ENCODE measurements around the gene MNT.
A peak's percentile ranks its signal among the peaks of the same experiment; 100 is the strongest.

The MNT gene

DNA sequence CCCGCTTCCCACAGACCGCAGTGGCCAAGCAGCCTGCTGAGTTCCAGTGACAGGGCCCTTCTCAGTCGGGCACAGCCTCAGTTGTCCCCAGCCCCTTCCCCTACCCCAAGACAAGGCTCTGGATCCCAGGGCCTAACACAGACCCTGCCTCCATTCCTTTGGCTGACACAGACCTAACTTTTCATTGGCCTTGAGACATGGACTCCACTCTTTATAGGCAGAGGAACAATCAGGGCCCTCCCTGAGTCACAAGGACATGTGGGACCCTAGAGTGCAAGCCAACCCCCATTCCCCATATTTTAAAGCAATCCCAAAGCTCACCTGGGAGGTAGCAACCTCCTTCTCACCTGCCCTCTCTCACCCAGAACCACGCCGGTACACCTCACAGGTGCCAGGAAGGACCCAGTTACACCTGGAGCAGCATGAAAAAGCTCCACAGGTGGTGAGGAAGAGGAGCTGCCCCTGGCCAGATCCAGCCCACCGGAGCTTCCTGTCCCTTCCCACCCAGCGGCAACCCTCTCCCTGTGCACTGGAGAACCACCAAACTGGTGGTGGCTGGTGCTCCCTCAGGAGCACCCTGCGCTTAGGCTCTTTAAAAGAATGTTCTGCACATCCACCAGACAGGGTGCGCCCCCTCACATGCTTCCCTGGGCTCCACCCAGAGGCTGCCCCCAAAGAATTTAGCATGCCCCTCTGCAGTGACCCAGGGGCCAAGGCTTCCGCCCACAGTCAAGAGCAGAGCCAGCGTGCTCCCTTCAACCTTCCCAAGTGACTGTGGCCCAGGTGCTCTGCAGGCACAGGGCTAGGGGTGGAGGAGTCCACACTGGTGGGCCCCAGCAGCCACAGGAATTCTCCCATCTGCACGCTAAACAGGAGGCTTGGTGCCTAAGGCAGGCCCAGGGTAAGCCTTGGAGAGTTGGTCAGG lies 3.4 kb downstream of the MNT start:
- DNase-seq: no peak

DNA sequence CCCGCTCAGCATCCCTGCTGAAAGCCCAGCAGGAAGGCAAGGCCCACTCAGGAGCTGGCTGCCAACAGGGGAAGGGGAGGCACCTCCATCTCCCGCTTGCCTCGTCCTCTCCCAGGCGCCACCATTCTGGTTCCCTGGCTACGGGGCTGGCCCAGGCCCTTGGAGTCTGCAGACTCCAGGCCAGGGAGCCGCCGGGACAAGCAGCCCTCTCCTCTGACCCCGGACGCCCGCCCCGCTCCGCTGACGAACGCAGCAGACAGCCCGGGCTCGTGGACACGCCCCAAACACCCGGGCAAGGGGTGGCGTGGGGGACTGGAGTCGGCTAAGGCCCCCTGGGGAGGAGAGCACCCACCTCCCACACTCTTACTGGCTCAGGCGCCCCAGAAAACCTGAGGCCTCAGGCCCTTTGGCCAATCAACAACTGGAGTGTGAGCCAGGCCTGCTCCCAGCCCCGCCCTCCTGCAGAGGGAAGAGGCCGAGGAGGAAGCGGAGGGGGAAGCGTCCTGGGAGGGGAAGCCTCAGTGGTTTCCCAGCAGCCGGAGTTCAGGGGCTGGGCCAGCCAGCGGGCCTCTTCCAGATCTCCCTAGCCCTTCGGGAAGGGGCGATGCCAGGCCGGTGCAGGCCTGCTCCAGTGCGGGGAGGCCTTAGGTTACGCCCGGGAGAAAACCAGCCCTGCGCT lies 4.2 kb downstream of the MNT start:
- peak; percentile 95 for DNase-seq

More for the DNA sequence above, 3.4 kb downstream of the MNT start:
- in situ Hi-C loops (cut with MboI; ENCODE audit: low pct_unique_long_range_greater_than_20kb, low sequenced_read_pairs): no loop called here

DNA sequence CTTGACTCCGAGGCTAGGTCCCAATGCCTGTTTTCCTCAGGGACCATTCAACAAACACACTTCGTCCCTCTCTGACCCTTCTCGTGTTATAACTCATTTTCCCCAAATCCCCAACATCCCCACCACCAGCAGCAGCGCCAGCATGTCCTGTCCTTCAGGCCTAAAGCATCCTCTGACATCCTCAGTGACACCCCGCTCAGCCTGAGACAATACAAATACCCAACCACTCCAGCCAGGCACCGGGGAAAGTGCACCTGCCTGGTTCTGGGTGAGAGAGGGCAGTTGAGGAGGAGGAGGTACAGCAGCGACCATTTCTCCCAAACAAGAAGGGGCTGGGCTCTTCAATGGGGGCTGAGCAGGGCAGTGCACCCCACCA lies 4.7 kb downstream of the MNT start:
- in situ Hi-C loops (cut with MboI; ENCODE audit: low pct_unique_long_range_greater_than_20kb, low sequenced_read_pairs): no loop called here
- no peak for DNase-seq

More for the DNA sequence above, 4.2 kb downstream of the MNT start:
- in situ Hi-C loops (cut with MboI; ENCODE audit: low pct_unique_long_range_greater_than_20kb, low sequenced_read_pairs): no loop called here

DNA sequence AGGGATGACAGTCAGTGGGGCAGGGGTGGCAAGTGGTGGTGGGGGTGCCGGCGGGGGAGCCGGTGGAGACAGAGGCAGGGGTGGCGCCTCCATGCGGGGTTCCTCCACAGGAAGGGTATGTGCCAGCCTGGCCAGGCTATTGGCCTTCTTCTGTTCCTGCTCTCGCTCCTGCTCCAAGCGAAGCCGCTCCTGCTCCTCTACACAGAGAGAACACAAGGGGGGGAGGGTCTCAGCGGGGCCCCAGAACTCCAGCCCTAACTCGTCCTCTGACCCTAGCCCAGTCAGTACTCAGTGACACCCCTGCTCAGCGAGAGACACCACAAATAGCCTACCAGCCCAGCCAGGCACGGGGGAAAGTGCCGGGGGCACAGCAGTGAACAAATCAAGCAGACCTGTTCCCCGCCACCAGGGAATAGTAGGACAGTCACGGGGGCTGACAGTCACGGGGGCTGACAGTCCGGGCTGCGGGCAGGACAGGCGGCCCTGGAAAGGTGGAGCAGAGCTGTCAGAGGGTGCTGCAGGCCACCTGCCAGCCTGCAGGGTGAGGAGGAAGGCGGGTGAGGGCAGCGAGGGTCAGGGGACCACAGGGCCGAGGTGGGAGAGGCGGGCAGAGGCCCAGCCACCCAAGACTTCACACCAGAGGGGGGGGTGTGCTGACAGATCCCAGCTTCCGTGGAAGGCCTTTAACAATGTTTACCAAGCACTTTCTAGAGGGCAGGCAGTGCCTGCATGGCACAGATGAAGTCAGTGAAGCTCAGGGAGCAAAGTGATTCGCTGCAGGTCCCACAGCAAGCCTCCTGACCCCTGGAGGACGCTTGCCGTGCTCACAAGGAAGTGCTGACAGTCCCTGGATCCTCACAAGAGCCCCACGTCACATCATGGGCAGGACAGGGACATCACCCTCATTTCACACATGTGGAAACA lies 5.3 kb downstream of the MNT start:
- in situ Hi-C loops (cut with MboI; ENCODE audit: low pct_unique_long_range_greater_than_20kb, low sequenced_read_pairs): no loop called here
- no peak for DNase-seq

DNA sequence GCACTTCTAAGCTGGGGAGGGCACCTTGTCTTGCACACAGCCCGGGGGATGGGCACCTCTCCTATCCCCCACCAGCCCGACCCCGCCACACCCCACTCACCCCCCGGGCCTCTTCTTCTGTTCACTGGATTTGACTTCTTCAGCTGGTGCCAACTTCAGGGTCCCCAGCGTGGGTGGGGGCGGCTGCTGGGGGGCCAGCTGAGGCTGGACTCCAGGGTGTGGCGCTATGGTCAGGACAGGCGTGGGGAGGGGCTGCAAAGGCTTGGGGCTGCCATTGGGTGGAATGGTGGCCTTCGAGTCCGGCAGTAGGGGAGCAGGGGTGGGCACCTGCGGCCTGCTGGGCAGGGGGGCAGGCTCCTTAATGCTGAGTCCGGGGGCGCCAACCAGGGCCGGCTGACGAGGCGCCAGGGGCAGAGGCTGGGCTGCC lies 6.1 kb downstream of the MNT start:
- no peak for DNase-seq
- in situ Hi-C loops (cut with MboI; ENCODE audit: low pct_unique_long_range_greater_than_20kb, low sequenced_read_pairs): no loop called here

DNA sequence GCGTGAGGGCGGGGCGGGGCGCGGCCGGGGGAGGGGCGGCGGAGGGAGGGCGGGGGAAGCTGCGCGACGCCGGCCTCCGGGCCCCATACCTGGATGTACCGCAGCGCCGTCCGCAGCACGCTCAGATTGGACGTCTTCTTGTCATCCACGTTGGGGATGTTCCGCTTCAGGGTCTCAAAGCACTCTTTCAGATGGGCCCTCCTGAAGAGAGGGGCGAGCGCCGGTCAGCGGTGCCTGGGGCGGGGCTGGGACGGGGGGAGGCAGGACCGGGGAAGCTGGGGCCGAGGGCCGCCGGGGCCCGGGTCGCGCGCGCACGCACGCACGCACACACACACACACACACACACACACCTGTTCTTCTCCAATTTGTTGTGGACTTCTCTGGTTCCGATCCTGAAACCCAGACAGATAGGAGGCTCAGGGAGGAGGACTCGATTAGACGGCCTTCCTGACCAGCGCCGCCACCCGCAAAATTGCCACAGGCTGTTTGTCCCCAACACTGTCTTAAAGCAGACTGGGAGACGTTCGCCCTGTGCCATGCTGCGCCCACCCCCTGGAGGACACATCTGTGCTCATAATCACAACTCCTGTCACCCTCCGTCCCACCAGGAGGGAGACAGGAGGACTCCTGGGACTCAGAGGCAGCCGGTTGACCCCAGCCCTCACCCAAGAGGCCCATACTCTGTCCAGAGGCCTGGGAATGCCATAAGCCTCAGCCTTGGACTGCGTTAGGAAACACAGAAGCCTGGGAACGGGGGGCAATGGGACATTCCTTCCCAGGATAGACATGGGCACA lies 6.7 kb downstream of the MNT start:
- in situ Hi-C loops (cut with MboI; ENCODE audit: low pct_unique_long_range_greater_than_20kb, low sequenced_read_pairs): no loop called here
- no peak for DNase-seq

DNA sequence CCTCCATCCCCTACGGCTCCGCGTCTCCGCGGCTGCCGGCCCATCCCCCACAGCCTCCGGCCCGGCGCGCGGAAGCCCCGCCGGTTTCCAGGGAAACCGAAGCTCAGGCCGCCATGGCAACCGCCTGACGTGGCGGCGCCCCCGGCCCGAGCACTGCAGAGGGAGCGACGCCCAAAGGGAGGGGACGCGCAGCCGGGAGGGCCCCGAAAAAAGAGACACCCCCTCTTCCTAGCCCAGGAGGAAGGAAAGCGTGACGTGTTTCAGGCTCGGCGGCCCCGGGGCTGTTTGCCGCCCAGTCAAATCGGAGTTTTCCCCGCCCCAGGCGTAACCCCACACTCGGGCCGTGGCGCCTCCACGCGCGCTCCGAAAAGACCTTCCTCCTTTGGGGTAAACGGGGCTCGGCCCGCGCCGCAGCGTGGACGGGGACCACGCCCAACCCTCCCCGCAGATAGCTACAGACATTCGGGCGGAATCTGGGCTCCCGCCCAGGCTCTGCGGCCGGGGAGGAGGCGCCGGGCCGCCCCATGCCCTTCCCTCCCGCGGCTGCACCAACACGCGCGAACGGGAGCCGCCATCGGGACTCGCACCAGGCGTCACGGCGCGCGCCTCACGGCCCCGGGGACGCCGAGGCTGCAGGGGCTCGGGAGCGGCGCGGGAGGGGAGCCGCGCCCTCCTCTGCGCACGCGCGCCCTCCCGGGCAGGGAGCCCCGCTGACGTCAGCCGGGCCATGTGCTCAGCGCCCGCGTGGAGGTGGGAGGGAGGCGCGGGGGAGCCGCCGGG lies 7.5 kb downstream of the MNT start:
- DNase-seq: peak; percentile 77
- in situ Hi-C loops (cut with MboI; ENCODE audit: low pct_unique_long_range_greater_than_20kb, low sequenced_read_pairs): no loop called here

DNA sequence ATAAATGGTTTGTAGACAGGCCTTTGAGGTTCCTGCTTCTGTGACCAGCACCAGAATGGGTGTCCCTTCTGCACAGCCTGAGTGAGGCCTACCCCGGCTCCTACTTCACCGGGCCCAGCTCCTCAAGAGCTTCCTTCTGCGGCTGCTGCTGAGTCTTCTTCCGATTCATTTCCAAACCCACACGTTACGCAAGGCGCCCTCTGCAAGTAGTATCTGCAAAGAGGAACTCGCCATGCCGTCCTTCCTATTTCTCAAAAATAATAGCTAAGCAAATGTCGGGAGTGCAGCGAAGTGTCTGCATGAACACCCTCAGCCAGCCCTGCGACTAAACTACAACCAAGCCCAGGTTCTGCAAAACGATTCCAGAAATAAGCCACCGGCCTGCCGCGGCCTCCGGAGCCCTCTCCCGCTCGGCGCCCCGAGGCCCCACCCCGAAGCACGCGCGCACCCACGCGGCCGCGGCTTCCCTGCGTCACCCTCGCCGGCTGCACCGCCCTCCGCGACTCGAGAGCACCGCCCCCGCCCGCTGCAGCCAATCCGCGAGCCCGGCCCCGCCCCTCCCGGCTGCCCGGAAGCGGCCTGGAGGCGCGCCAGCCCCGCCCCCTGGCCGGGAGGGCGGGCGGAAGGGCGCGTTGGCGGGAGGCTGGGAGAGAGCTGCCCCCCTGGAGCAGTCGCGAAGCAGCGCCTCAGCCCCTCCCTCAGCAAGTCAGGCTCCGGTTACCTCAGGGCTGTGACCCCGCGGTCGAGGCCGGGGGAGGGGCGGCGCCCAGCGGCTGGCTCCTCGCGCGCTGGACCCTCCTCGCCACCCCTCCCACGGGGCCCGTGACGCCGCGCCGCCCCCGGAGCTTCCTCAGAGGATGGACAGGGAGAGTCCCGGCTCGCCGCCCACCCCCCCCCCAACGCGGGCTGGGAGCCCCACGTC lies 8.3 kb downstream of the MNT start:
- peak; percentile 91 for DNase-seq
- in situ Hi-C loops (cut with MboI; ENCODE audit: low pct_unique_long_range_greater_than_20kb, low sequenced_read_pairs): no loop called here

DNA sequence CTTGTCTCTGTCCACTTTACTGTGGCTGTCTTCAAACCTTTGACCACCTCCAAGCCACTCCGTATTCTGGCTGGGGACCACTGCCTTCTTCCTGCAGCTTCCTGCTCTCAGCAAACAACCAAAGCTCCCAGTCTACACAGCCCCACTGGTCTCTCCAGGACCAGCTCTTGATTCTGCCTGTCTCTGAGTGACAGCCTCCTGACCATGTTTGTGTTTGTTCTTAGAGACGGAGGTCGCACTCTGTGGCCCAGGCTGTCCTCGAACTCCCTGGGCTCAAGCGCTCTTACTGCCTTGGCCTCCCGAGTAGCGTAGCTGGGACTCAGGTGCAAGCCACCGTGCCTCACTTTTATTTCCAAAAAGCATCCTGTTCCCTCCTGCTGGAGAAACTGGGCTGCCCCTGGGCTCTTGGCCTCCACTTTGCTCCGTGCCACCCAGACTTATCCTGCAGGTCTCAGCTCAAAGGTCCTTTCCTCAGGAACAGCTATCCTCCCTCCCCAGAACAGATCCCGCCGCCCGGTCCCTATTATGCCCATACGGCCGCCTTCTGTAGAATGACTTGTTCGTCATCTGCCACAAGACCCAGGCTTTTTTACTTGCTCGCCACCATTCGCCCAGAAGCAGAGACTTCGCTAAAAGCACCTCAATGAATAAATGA lies 9.1 kb downstream of the MNT start:
- in situ Hi-C loops (cut with MboI; ENCODE audit: low pct_unique_long_range_greater_than_20kb, low sequenced_read_pairs): no loop called here
- no peak for DNase-seq

DNA sequence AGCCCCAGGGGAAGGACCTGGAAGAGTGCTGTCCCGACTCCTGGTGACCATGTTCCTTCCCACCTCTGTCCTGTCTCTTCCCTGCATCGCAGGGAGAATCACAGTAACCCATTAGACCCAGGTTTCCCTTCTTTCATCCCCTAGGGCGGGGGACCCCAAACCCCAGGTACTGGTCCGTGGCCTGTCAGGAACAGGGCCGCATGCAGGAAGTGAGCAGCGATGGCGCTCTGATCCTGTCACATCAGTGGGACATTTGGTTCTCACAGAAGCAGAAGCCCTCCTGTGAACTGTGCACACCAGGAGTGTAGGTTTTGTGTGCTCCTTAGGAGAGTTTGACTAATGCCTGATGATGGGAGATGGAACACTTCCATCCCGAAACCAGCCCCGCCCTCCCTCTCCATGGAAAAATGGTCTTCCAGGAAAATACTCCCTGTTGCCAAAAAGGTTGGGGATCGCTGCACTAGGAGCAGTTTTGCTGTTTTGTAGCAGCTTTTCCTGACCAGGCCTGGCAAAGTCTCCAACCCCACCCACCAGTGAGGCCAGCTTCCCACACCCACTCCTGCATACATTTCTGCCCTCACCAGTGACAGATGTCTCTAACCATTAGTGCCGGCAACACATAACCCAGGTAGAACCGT lies 10.5 kb downstream of the MNT start:
- DNase-seq: no peak
- in situ Hi-C loops (cut with MboI; ENCODE audit: low pct_unique_long_range_greater_than_20kb, low sequenced_read_pairs): no loop called here

DNA sequence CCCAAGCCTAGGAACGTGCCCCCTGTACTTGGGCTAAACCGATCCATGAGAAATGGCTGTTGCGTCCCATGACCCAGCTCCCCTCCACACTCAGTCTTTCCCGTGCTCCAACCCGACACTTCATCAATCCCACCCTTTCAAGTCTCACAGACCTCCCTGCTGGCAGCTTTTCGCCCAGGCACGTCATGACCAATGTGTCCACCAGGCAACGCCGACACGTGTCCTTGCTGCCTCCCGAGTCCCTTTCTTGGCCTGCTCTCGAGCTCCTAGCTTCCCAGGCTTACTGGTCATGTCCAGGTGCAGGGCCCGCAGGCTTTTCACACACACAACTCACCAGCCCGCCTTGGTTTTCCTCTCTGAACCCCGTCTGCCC lies 12.2 kb downstream of the MNT start:
- no peak for DNase-seq
- in situ Hi-C loops (cut with MboI; ENCODE audit: low pct_unique_long_range_greater_than_20kb, low sequenced_read_pairs): no loop called here

DNA sequence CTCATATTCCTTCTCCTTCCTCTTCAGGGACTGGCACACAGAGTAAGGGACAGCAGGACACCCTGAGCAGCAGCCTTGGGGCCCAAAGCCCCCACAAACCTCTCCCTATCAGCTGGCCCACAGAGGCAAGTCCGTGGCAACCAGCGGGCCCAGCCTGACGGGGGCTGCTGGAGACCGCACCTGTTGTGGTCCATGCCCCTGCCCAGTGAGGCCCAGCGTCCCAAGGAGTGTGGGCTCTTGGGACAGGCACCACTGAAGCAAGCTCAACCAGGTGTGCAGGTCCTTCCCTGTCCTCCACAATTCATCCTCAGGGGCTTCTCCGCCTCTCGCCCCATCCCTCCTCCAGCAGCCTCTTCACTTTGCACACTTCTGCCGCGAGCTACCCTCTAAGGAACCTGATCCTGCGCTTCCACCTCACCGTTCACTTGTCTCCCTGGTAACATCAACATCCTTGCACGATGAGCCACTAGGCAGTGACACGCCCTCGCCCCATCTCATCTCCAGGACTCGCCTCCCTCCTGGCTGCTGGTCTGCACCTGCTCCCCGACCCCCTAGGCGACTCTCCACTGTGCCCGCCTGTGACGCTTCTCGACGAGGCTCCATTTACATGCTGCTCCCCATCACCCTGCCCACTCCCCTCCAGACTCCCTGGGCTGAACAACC lies 12.7 kb downstream of the MNT start:
- no peak for DNase-seq
- in situ Hi-C loops (cut with MboI; ENCODE audit: low pct_unique_long_range_greater_than_20kb, low sequenced_read_pairs): no loop called here

DNA sequence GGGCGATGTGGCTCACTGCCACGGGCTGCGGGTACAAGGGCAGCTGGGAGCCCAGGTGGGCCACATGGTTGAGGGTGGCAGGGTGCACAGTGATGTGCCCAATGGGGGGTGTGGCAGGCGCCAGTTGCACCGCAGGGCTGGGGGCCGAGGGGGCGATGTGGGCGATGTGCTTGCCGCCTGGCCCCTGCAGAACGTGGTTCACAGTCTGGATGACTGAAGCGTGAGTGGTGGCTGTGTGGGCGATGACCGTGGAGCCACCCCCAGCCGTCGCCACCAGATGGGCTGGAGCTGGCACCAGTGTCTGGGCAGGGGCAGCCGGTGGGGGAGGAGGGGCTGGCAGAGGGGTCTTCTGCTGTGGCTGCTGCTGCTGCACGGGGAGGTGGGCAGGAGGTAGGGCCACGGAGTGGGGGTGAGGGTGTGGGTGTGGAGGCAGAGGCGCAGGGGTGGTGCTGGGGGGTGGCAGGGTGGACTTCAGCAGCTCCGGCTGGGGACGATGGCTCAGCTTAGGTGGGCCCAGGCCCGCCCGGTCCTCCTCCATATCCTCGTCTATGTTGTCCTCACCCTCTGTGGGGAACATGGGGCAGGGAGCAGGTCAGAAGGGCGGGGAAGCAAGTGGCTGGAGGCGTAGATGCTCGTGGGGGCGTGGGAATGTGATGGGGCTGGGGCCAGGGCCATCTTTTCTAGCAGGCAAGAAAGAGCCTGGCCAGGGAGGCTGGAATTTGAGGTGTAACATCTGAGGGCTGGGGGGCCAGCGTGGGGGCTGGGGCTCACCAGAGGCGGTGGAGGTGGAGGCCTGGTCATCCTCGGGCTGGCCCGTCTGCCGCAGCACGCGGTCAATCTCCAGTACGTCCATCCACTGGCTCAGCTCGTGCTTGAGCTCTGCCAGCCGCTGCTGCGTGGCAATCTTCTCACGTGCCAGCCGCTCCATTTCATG lies 13.5 kb downstream of the MNT start:
- in situ Hi-C loops (cut with MboI; ENCODE audit: low pct_unique_long_range_greater_than_20kb, low sequenced_read_pairs): no loop called here
- DNase-seq: no peak

DNA sequence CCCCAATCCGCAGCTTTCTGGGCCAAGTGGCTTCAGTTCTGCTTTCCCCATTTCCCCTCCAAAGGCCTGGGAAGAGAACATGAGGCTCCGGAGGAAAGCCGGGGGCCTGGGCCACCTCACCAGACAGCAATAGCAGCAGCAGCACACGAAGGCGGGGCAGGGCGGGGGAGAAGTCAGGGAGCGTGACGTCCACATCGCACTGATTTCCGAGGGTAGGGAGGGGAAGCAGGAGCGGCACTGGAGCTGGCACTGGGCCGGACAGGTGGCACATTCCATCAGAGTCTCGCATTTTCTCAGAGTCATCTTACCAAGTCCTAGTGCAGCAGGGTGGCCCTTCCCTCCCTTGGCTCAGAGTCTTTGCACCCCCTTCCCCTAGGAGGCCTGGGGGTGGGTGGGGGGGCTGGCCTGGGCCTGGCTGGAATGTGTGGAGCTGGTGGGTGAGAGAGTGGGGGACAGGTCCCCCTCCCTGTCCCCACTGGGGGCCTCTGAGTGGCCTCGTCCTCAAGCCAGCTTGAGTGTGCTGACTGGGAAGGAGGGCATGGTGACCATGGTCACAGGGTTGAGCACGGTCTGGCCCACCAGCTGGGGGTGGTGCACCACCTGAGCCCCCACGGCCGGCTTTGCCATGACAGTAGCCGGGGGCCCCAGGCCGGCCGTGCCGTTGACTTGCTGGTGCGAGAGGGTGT lies 14.3 kb downstream of the MNT start:
- DNase-seq: no peak
- in situ Hi-C loops (cut with MboI; ENCODE audit: low pct_unique_long_range_greater_than_20kb, low sequenced_read_pairs): no loop called here
